ENCODE measurements around the gene DACT2. TPM values are rescaled to one million over a fixed set of nuclear protein-coding genes. Genes with fewer than 3 reads are reported as not detected.

The DACT2 gene
- polyA plus RNA-seq (2013), result 30.3 and 30.7 TPM in 2 replicates

GRCh38 chr6:168319279-168320111 is at the start of gene DACT2:
TSS of gene DACT2 (minus strand) at chr6:168319777. CDS start at chr6:168319633, 144 bp downstream.
- Histone ChIP-seq H3K4me3 (ENCODE audit: low read depth, low read length) (peak within 1 kb of the TSS; percentile 72), H3K9me3 (ENCODE audit: insufficient read depth, low read depth, low read length) (no peaks in the 10 kb centered on the region), H3K14ac (ENCODE audit: low read length) (peak within 1 kb of the TSS; percentile 3), H4K8ac (ENCODE audit: low read depth, low read length) (peak within 1 kb of the TSS; percentile 57), H3K18ac (ENCODE audit: low read length) (no peak within 1 kb of the TSS), H2AFZ (ENCODE audit: insufficient read depth, low read length, poor library complexity) (peak within 1 kb of the TSS; percentile 30), H2BK5ac (ENCODE audit: low read depth, low read length, poor library complexity) (peak within 1 kb of the TSS; percentile 19), H3K79me1 (ENCODE audit: low read length) (peaks cover 5% of the 10 kb centered on the region), H3K27ac (ENCODE audit: low read depth, low read length) (no peak within 1 kb of the TSS), H3K4me1 (ENCODE audit: control insufficient read depth in 1 of 2, insufficient read depth in 2 of 2, low read length in 2 of 2) (peaks cover 8 to 9% of the 10 kb centered on the region in 2 experiments), H3K4ac (ENCODE audit: low read depth, low read length) (no peak within 1 kb of the TSS), H2BK12ac (ENCODE audit: low read length) (no peak within 1 kb of the TSS), H4K12ac (ENCODE audit: low read depth, low read length) (no peak within 1 kb of the TSS), H2AK5ac (ENCODE audit: low read length) (no peak within 1 kb of the TSS), H2BK120ac (ENCODE audit: insufficient read depth, low read length, poor library complexity) (no peak within 1 kb of the TSS), H3K36me3 (ENCODE audit: control insufficient read depth in 1 of 2, insufficient read depth in 2 of 2, low read length in 2 of 2) (no peaks in the 10 kb centered on the region), H3K4me2 (ENCODE audit: low read length) (peak within 1 kb of the TSS; percentile 98), H3K79me2 (ENCODE audit: control insufficient read depth, insufficient read depth, low read length, poor library complexity) (no peaks in the 10 kb centered on the region), H3K27me3 (ENCODE audit: insufficient read depth, low read length) (peaks cover 19% of the 10 kb centered on the region), H3K23ac (ENCODE audit: low read length) (no peak within 1 kb of the TSS), H3K9ac (ENCODE audit: low read length) (no peak within 1 kb of the TSS), H4K91ac (ENCODE audit: low read depth, low read length) (peak within 1 kb of the TSS; percentile 5)
- WGBS (ENCODE audit: extremely low coverage, insufficient coverage, insufficient read length), result no CpG with 5 or more reads among the region's 92 CpGs
- DNase-seq, result peak; percentile 61 to 76

GRCh38 chr6:168368936-168369335 is 49.4 kb upstream of the DACT2 start:
- no peak overlapping the region for H3K4me3 ChIP-seq (ENCODE audit: low read depth, low read length)
- H3K4ac ChIP-seq (ENCODE audit: low read depth, low read length), result peak overlapping the region; percentile 72
- H3K27me3 ChIP-seq (ENCODE audit: insufficient read depth, low read length), result no peaks in the 10 kb centered on the region
- peak overlapping the region; percentile 65 for H2BK5ac ChIP-seq (ENCODE audit: low read depth, low read length, poor library complexity)
- peaks cover 5% of the 10 kb centered on the region for H3K9me3 ChIP-seq (ENCODE audit: insufficient read depth, low read depth, low read length)
- peak overlapping the region; percentile 73 for H3K18ac ChIP-seq (ENCODE audit: low read length)
- H3K36me3 ChIP-seq (ENCODE audit: control insufficient read depth in 1 of 2, insufficient read depth in 2 of 2, low read length in 2 of 2), result no peaks in the 10 kb centered on the region
- H3K4me1 ChIP-seq (ENCODE audit: control insufficient read depth in 1 of 2, insufficient read depth in 2 of 2, low read length in 2 of 2), result peaks cover 7 to 12% of the 10 kb centered on the region in 2 experiments
- peak overlapping the region; percentile 46 for H2AK5ac ChIP-seq (ENCODE audit: low read length)
- H3K4me2 ChIP-seq (ENCODE audit: low read length), result no peak overlapping the region
- peak overlapping the region; percentile 55 for H3K27ac ChIP-seq (ENCODE audit: low read depth, low read length)
- peak overlapping the region; percentile 61 for H4K8ac ChIP-seq (ENCODE audit: low read depth, low read length)
- no CpG with 5 or more reads among the region's 7 CpGs for WGBS (ENCODE audit: extremely low coverage, insufficient coverage, insufficient read length)
- H4K12ac ChIP-seq (ENCODE audit: low read depth, low read length), result peak overlapping the region; percentile 78
- H2AFZ ChIP-seq (ENCODE audit: insufficient read depth, low read length, poor library complexity), result no peak overlapping the region
- H3K9ac ChIP-seq (ENCODE audit: low read length), result no peak overlapping the region
- no peak overlapping the region for H3K23ac ChIP-seq (ENCODE audit: low read length)
- H4K91ac ChIP-seq (ENCODE audit: low read depth, low read length), result peak overlapping the region; percentile 89
- peaks cover 7% of the 10 kb centered on the region for H3K79me1 ChIP-seq (ENCODE audit: low read length)
- H3K79me2 ChIP-seq (ENCODE audit: control insufficient read depth, insufficient read depth, low read length, poor library complexity), result no peaks in the 10 kb centered on the region
- no peak for DNase-seq
- peak overlapping the region; percentile 7 for H3K14ac ChIP-seq (ENCODE audit: low read length)
- H2BK120ac ChIP-seq (ENCODE audit: insufficient read depth, low read length, poor library complexity), result peak overlapping the region; percentile 70
- peak overlapping the region; percentile 88 for H2BK12ac ChIP-seq (ENCODE audit: low read length)

- Histone ChIP-seq H2AK5ac (ENCODE audit: low read length) (no peak overlapping the region), H3K4me1 (ENCODE audit: control insufficient read depth in 1 of 2, insufficient read depth in 2 of 2, low read length in 2 of 2) (peaks cover 7 to 14% of the 10 kb centered on the region in 2 experiments), H3K4me3 (ENCODE audit: low read depth, low read length) (no peak overlapping the region), H3K79me1 (ENCODE audit: low read length) (peaks cover 7% of the 10 kb centered on the region), H3K4me2 (ENCODE audit: low read length) (no peak overlapping the region), H4K8ac (ENCODE audit: low read depth, low read length) (peak overlapping the region; percentile 16), H3K9ac (ENCODE audit: low read length) (no peak overlapping the region), H2BK12ac (ENCODE audit: low read length) (peak overlapping the region; percentile 88), H2BK120ac (ENCODE audit: insufficient read depth, low read length, poor library complexity) (peak overlapping the region; percentile 70), H3K27ac (ENCODE audit: low read depth, low read length) (peak overlapping the region; percentile 55), H3K27me3 (ENCODE audit: insufficient read depth, low read length) (no peaks in the 10 kb centered on the region), H3K14ac (ENCODE audit: low read length) (peak overlapping the region; percentile 7), H2BK5ac (ENCODE audit: low read depth, low read length, poor library complexity) (peak overlapping the region; percentile 65), H4K91ac (ENCODE audit: low read depth, low read length) (peak overlapping the region; percentile 89), H3K4ac (ENCODE audit: low read depth, low read length) (no peak overlapping the region), H3K36me3 (ENCODE audit: control insufficient read depth in 1 of 2, insufficient read depth in 2 of 2, low read length in 2 of 2) (no peaks in the 10 kb centered on the region), H3K9me3 (ENCODE audit: insufficient read depth, low read depth, low read length) (peaks cover 5% of the 10 kb centered on the region), H3K79me2 (ENCODE audit: control insufficient read depth, insufficient read depth, low read length, poor library complexity) (no peaks in the 10 kb centered on the region), H3K18ac (ENCODE audit: low read length) (peak overlapping the region; percentile 22), H4K12ac (ENCODE audit: low read depth, low read length) (no peak overlapping the region), H2AFZ (ENCODE audit: insufficient read depth, low read length, poor library complexity) (no peak overlapping the region), H3K23ac (ENCODE audit: low read length) (no peak overlapping the region)
- WGBS (ENCODE audit: extremely low coverage, insufficient coverage, insufficient read length), result no CpG with 5 or more reads among the region's 12 CpGs
- peak; percentile 15 to 68 for DNase-seq
Measured at GRCh38 chr6:168368066-168368820, 48.7 kb upstream of the DACT2 start.

- no peak overlapping the region for H3K14ac ChIP-seq (ENCODE audit: low read length)
- no peak overlapping the region for H3K4me2 ChIP-seq (ENCODE audit: low read length)
- no peak overlapping the region for H2BK5ac ChIP-seq (ENCODE audit: low read depth, low read length, poor library complexity)
- H3K79me1 ChIP-seq (ENCODE audit: low read length), result peaks cover 7% of the 10 kb centered on the region
- peak overlapping the region; percentile 69 for H3K27ac ChIP-seq (ENCODE audit: low read depth, low read length)
- no peak overlapping the region for H3K23ac ChIP-seq (ENCODE audit: low read length)
- H3K9ac ChIP-seq (ENCODE audit: low read length), result no peak overlapping the region
- no CpG with 5 or more reads among the region's 15 CpGs for WGBS (ENCODE audit: extremely low coverage, insufficient coverage, insufficient read length)
- peaks cover 7 to 14% of the 10 kb centered on the region in 2 experiments for H3K4me1 ChIP-seq (ENCODE audit: control insufficient read depth in 1 of 2, insufficient read depth in 2 of 2, low read length in 2 of 2)
- no peaks in the 10 kb centered on the region for H3K27me3 ChIP-seq (ENCODE audit: insufficient read depth, low read length)
- H4K12ac ChIP-seq (ENCODE audit: low read depth, low read length), result no peak overlapping the region
- H2BK12ac ChIP-seq (ENCODE audit: low read length), result peak overlapping the region; percentile 20
- H2AFZ ChIP-seq (ENCODE audit: insufficient read depth, low read length, poor library complexity), result no peak overlapping the region
- H3K9me3 ChIP-seq (ENCODE audit: insufficient read depth, low read depth, low read length), result peaks cover 5% of the 10 kb centered on the region
- no peak overlapping the region for H3K4ac ChIP-seq (ENCODE audit: low read depth, low read length)
- no peaks in the 10 kb centered on the region for H3K36me3 ChIP-seq (ENCODE audit: control insufficient read depth in 1 of 2, insufficient read depth in 2 of 2, low read length in 2 of 2)
- H2BK120ac ChIP-seq (ENCODE audit: insufficient read depth, low read length, poor library complexity), result no peak overlapping the region
- no peaks in the 10 kb centered on the region for H3K79me2 ChIP-seq (ENCODE audit: control insufficient read depth, insufficient read depth, low read length, poor library complexity)
- no peak overlapping the region for H3K18ac ChIP-seq (ENCODE audit: low read length)
- no peak overlapping the region for H2AK5ac ChIP-seq (ENCODE audit: low read length)
- no peak for DNase-seq
- no peak overlapping the region for H4K91ac ChIP-seq (ENCODE audit: low read depth, low read length)
- no peak overlapping the region for H3K4me3 ChIP-seq (ENCODE audit: low read depth, low read length)
- H4K8ac ChIP-seq (ENCODE audit: low read depth, low read length), result no peak overlapping the region
Measured at GRCh38 chr6:168367285-168367751, 47.7 kb upstream of the DACT2 start.

Data from trophoblast cell (in vitro differentiated cells and primary cell).